T-cell (primary cell): ENCODE data around the gene CD177. TPM values are rescaled to one million over a fixed set of nuclear protein-coding genes. Genes with fewer than 3 reads are reported as not detected.
"Not testable (repeated sequence)": the region's sequence is repeated elsewhere in the genome, so short reads cannot be mapped to it uniquely, and the experiment has no call there.

ENCODE experiments used
- ATAC-seq, 4 experiments: fragments of 200-7000 bp in 3 of 4; fragments of 150-1000 bp in 1 of 4; cut with Tn5 transposase; replicated peaks in 1 of 4; 1 replicate in 3 of 4; 2 replicates in 1 of 4; pipeline ENCODE4 v1.10.0; 2021; ENCODE audit warnings: moderate library complexity in 3 of 4, mild to moderate bottlenecking in 2 of 4, moderate number of reproducible peaks in 1 of 4
- CTCF ChIA-PET, 2 donors: fragments of 300-600 bp; sonication (Branson Sonifier 250); formaldehyde crosslinking; loops; one replicate each; lab custom pipeline; 2022; ENCODE audit warnings: antibody characterized with exemption in 2 of 2; lab: Charles Lee
- POLR2A ChIA-PET, 2 donors: fragments of 300-600 bp; sonication (Branson Sonifier 250); formaldehyde crosslinking; loops; one replicate each; lab custom pipeline; 2022; ENCODE audit warnings: antibody characterized with exemption in 2 of 2; lab: Charles Lee
- DNase-seq, 35 experiments: peaks; one replicate each; pipeline versions ENCODE4 v3.0.0 to v3.0.0-alpha.2; 2013 to 2023
- H3K27ac ChIP-seq: one replicate; pipeline ENCODE4 v1.5.1; 2013; ENCODE audit warnings: low read length
- H3K27me3 ChIP-seq, 2 experiments: replicated peaks in 1 of 2; 1 replicate in 1 of 2; 2 replicates in 1 of 2; pipeline versions ENCODE4 v1.6.1 to v1.7.0; 2013; ENCODE audit warnings: low read length in 1 of 2, mixed read lengths in 1 of 2; ENCODE audit not compliant: control insufficient read depth in 2 of 2, insufficient read depth in 2 of 2; ENCODE audit errors: extremely low read depth in 1 of 2
- H3K36me3 ChIP-seq, 2 donors: 1 replicate in 1 of 2; 2 replicates in 1 of 2; pipeline versions ENCODE4 v1.6.1 to v1.7.0; 2013; ENCODE audit warnings: low read length in 1 of 2; ENCODE audit not compliant: control insufficient read depth in 2 of 2, insufficient read depth in 1 of 2; ENCODE audit errors: extremely low read depth in 1 of 2
- H3K4me1 ChIP-seq, 2 experiments: 1 replicate in 1 of 2; 2 replicates in 1 of 2; pipeline versions ENCODE4 v1.6.1 to v1.7.0; 2013; ENCODE audit warnings: low read length in 2 of 2, mixed read lengths in 1 of 2; ENCODE audit not compliant: insufficient read depth in 2 of 2, control insufficient read depth in 1 of 2; ENCODE audit errors: extremely low read depth in 1 of 2
- H3K4me3 ChIP-seq, 2 donors: 1 replicate in 1 of 2; 2 replicates in 1 of 2; pipeline versions ENCODE4 v1.5.1 to v1.7.0; 2013; ENCODE audit warnings: mild to moderate bottlenecking in 2 of 2, low read length in 1 of 2, moderate library complexity in 1 of 2; ENCODE audit not compliant: control insufficient read depth in 1 of 2; ENCODE audit errors: extremely low read depth in 1 of 2
- H3K9me3 ChIP-seq: 2 replicates; pipeline ENCODE4 v1.7.0; 2013
- H3K27ac Mint-ChIP-seq, 2 donors: one replicate each; pipeline ENCODE4 v1.8.0; 2020 to 2021; ENCODE audit warnings: mild to moderate bottlenecking in 2 of 2, mixed read lengths in 2 of 2
- H3K27me3 Mint-ChIP-seq, 2 donors: one replicate each; pipeline ENCODE4 v1.8.0; 2021 to 2022; ENCODE audit warnings: mixed read lengths in 2 of 2
- H3K36me3 Mint-ChIP-seq: one replicate; pipeline ENCODE4 v1.8.0; 2021; ENCODE audit warnings: mixed read lengths
- H3K4me1 Mint-ChIP-seq, 3 donors: one replicate each; pipeline ENCODE4 v1.8.0; 2020 to 2022; ENCODE audit warnings: mixed read lengths in 3 of 3, mild to moderate bottlenecking in 1 of 3
- H3K4me3 Mint-ChIP-seq, 3 donors: one replicate each; pipeline ENCODE4 v1.8.0; 2020 to 2022; ENCODE audit warnings: mild to moderate bottlenecking in 3 of 3, mixed read lengths in 3 of 3, moderate library complexity in 3 of 3
- H3K9me3 Mint-ChIP-seq, 3 donors: one replicate each; pipeline ENCODE4 v1.8.0; 2020 to 2022; ENCODE audit warnings: mixed read lengths in 3 of 3
- WGBS: methylation state at CpG from one replicate; pipeline ENCODE4 v1.1.5; 2013; ENCODE audit warnings: missing lambda C conversion rate; ENCODE audit not compliant: insufficient coverage; 5-methylcytosine and 5-hydroxymethylcytosine counted together
- total RNA-seq, 35 experiments: library from RNA in 6 of 35; stranded (reverse) in 6 of 35; fragments of 120-200 nt in 1 of 35; gene quantifications; one replicate each; pipeline versions ENCODE4 v1.2.1 to v1.2.4 and lab custom pipeline; 2013 to 2026

Gene CD177
- total RNA-seq, 5 donors from 2014 or later (not counting 1 experiment from before 2014, with no cell fraction given), result not detected

DNA sequence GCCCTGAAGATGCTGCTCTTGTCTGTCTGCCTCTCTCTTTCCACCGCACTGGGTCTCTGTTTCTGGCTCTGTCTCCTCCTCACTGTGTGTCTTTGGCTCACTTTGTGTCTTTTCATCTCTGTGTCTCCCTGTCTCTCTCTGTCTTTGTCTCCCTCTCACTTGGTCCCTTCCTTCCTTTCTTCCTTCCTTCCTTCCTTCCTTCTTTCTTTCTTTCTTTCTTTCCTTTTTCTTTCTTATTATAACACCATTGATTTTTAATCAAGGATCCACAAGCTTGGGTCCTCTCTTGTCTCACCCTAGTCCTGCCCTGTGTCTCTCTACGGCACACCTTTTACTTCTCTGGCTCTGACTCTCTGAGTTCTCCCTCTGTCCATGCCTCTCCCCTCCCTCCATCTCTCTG, 14.3 kb downstream of the CD177 start:
- H3K4me1 ChIP-seq, result no peaks in the 10 kb centered on the region
- no peak overlapping the region for H3K27ac ChIP-seq
- DNase-seq, result no peak
- CTCF ChIA-PET, result no interaction called here
- no peaks in the 10 kb centered on the region for H3K36me3 ChIP-seq
- H3K4me3 ChIP-seq, result no peak overlapping the region
- H3K27me3 ChIP-seq, result peaks cover 0 to 3% of the 10 kb centered on the region in 2 experiments
- H3K27me3 Mint-ChIP-seq, result peaks cover 12 to 29% of the 10 kb centered on the region in 2 donors
- no peak overlapping the region for H3K27ac Mint-ChIP-seq
- H3K4me3 Mint-ChIP-seq, result no peak overlapping the region
- H3K4me1 Mint-ChIP-seq, result no peaks in the 10 kb centered on the region
- ATAC-seq, result no peak
- POLR2A ChIA-PET, result no interaction called here
- no peaks in the 10 kb centered on the region for H3K9me3 ChIP-seq
- WGBS, result 93% methylated on average over 2 of the region's 2 CpGs
- no peaks in the 10 kb centered on the region for H3K36me3 Mint-ChIP-seq
- no peaks in the 10 kb centered on the region for H3K9me3 Mint-ChIP-seq

DNA sequence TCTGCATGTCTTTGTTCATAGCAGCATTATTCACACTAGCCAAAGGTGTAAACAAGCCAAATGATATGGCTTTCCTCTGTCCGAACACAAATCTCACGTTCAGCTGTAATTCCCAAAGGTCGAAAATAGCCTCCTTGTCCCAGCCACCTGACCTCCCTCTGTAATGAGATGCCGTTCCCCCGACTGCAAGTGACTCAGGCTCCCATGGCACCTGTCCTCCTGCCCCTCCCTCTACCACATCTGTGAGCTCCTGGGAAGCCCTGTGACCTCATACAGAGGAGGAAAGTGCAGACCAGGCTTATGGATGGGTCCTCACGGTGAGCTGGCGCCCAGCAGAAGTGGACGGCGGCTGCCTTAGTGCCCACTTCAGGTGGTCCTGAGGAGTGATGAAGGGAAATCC, 15.4 kb downstream of the CD177 start:
- ATAC-seq, H3K4me3 ChIP-seq, H3K27me3 ChIP-seq, POLR2A ChIA-PET, H3K27ac Mint-ChIP-seq, CTCF ChIA-PET, H3K36me3 ChIP-seq, H3K27ac ChIP-seq, H3K9me3 Mint-ChIP-seq, H3K36me3 Mint-ChIP-seq, H3K4me1 Mint-ChIP-seq, H3K9me3 ChIP-seq, H3K4me1 ChIP-seq, H3K4me3 Mint-ChIP-seq, DNase-seq: not testable (repeated sequence)
- H3K27me3 Mint-ChIP-seq, result peaks cover 12 to 24% of the 10 kb centered on the region in 2 donors
- 100% methylated on average over 2 of the region's 9 CpGs for WGBS

DNA sequence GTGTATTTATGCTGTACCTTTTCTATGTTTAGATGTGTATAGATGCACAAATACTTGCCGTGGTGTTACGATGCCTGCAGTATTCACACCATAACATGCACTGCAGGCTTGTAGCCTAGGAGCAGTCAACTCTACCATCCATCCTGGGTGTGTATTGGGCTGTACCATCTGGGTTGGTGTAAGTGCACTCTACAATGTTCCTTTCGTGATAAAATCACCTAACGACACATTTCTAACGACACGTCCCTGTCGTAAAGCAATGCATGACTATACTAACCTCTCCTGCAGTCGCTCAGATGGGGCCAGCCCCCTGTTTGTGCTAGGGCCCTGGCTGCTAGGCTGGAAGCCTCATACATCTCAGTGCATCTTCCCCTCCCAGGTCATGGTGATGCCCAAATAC, 18.4 kb downstream of the CD177 start:
- no peak for DNase-seq
- ChIA-PET CTCF (no interaction called here), POLR2A (no interaction called here)
- ATAC-seq, result no peak
- Histone ChIP-seq H3K4me1 (no peaks in the 10 kb centered on the region), H3K27me3 (peaks cover 0 to 3% of the 10 kb centered on the region in 2 experiments), H3K4me3 (no peak overlapping the region), H3K36me3 (no peaks in the 10 kb centered on the region), H3K27ac (no peak overlapping the region), H3K9me3 (no peaks in the 10 kb centered on the region)
- WGBS, result 90% methylated on average over 5 of the region's 8 CpGs
- no peaks in the 10 kb centered on the region for H3K9me3 Mint-ChIP-seq
- no peak overlapping the region for H3K27ac Mint-ChIP-seq
- no peak overlapping the region for H3K4me3 Mint-ChIP-seq
- no peaks in the 10 kb centered on the region for H3K36me3 Mint-ChIP-seq
- H3K27me3 Mint-ChIP-seq, result peaks cover 9 to 28% of the 10 kb centered on the region in 2 donors
- no peaks in the 10 kb centered on the region for H3K4me1 Mint-ChIP-seq

GRCh38 chr19:43372462-43372861, 19.0 kb downstream of the CD177 start:
- ChIA-PET POLR2A (no interaction called here), CTCF (no interaction called here)
- Histone ChIP-seq H3K36me3 (no peaks in the 10 kb centered on the region), H3K9me3 (no peaks in the 10 kb centered on the region), H3K27me3 (peaks cover 0 to 3% of the 10 kb centered on the region in 2 experiments), H3K4me3 (no peak overlapping the region), H3K4me1 (no peaks in the 10 kb centered on the region), H3K27ac (no peak overlapping the region)
- ATAC-seq, result no peak
- Mint-ChIP-seq H3K9me3 (no peaks in the 10 kb centered on the region), H3K4me1 (no peaks in the 10 kb centered on the region), H3K27me3 (peaks cover 9 to 28% of the 10 kb centered on the region in 2 donors), H3K36me3 (no peaks in the 10 kb centered on the region), H3K27ac (no peak overlapping the region), H3K4me3 (no peak overlapping the region)
- no peak for DNase-seq
- 40% methylated on average over 1 of the region's 7 CpGs for WGBS

DNA sequence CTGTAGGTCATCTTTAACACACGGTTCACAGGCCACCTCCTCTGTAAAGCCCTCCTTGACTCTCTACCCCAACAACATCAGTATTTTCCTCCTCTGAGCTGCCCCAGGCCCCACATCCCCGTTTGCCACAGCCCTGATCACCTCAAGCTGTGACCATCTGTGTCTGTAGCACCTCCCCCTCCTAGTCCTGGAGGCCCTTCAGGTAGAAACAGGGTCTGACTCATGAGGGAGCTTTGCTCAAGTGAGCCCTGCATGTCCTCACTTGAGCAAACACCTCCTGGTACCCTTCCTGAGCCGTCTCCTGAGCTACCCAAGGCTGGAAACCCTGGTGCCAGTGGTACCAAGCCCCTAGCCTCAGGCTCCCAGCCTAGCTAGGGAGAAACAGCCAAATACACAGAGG, 24.1 kb downstream of the CD177 start:
- H3K36me3 Mint-ChIP-seq, DNase-seq, POLR2A ChIA-PET, H3K27me3 ChIP-seq, H3K9me3 Mint-ChIP-seq, ATAC-seq, H3K4me1 ChIP-seq, H3K27ac Mint-ChIP-seq, H3K9me3 ChIP-seq, H3K27ac ChIP-seq, H3K4me1 Mint-ChIP-seq, H3K4me3 Mint-ChIP-seq, H3K4me3 ChIP-seq, H3K36me3 ChIP-seq, CTCF ChIA-PET: not testable (repeated sequence)
- H3K27me3 Mint-ChIP-seq, result peaks cover 5 to 22% of the 10 kb centered on the region in 2 donors
- no CpG with 5 or more reads among the region's 3 CpGs for WGBS

GRCh38 chr19:43380008-43380407, 26.5 kb downstream of the CD177 start:
- ChIA-PET POLR2A (no interaction called here), CTCF (no interaction called here)
- Mint-ChIP-seq H3K27ac (no peak overlapping the region), H3K4me3 (no peak overlapping the region), H3K27me3 (peaks cover 9 to 14% of the 10 kb centered on the region in 2 donors), H3K36me3 (no peaks in the 10 kb centered on the region), H3K9me3 (no peaks in the 10 kb centered on the region), H3K4me1 (no peaks in the 10 kb centered on the region)
- ATAC-seq, result no peak
- no peak for DNase-seq
- Histone ChIP-seq H3K27me3 (no peaks in the 10 kb centered on the region), H3K4me3 (no peak overlapping the region), H3K27ac (no peak overlapping the region), H3K9me3 (no peaks in the 10 kb centered on the region), H3K4me1 (no peaks in the 10 kb centered on the region), H3K36me3 (no peaks in the 10 kb centered on the region)
- 95% methylated on average over 14 of the region's 14 CpGs for WGBS

DNA sequence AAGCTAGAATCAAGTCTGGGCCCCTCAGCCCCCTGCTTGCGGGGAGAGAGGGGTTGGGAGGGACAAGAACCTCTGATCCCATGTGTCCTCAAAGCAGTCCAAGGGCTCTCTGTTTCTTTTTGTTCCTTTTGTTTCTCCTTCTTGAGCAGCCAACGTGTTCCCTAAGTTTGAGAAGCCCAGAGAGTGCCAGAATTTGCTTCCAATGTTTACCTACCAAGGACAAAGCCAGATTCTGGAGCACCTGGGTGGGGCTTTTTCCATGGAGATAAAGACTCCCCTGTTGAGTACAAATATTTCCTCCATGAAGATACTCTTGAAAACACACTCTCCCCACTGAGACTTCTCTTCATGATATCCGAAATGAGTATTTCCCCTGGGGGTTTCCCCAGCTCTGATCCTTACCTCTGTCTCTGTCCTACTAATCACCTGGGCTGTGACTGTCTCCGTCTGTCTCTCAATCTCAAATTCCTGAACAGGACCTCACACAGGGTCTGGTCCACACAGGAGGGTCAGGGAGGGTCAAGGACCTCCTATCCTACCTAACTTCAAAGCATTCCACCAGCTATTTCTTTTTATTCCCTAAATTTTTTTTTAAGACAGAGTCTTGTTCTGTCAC, 27.4 kb downstream of the CD177 start:
- CTCF ChIA-PET, result no interaction called here
- no peak overlapping the region for H3K27ac Mint-ChIP-seq

More for the DNA sequence above, 27.4 kb downstream of the CD177 start:
- H3K4me1 ChIP-seq, result no peaks in the 10 kb centered on the region
- 61% methylated on average over 2 of the region's 4 CpGs for WGBS
- H3K36me3 Mint-ChIP-seq, result no peaks in the 10 kb centered on the region
- POLR2A ChIA-PET, result no interaction called here
- no peak overlapping the region for H3K27ac ChIP-seq
- H3K4me3 ChIP-seq, result no peak overlapping the region
- H3K36me3 ChIP-seq, result no peaks in the 10 kb centered on the region
- peaks cover under 1 to 2% (median 2%) of the 10 kb centered on the region in 3 donors for H3K9me3 Mint-ChIP-seq
- H3K4me3 Mint-ChIP-seq, result no peak overlapping the region
- no peaks in the 10 kb centered on the region for H3K27me3 ChIP-seq
- no peak for ATAC-seq
- no peaks in the 10 kb centered on the region for H3K9me3 ChIP-seq
- peaks cover 9 to 14% of the 10 kb centered on the region in 2 donors for H3K27me3 Mint-ChIP-seq
- H3K4me1 Mint-ChIP-seq, result no peaks in the 10 kb centered on the region
- no peak for DNase-seq
